ENCODE results near the gene NDUFAB1.
A peak's percentile ranks its signal among the peaks of the same experiment; 100 is the strongest.
"Not testable (repeated sequence)": the region's sequence is repeated elsewhere in the genome, so short reads cannot be mapped to it uniquely, and the experiment has no call there.

NDUFAB1 gene

GRCh38 chr16:23583271-23583670, 12.8 kb downstream of the NDUFAB1 start:
- DNase-seq: not testable (repeated sequence)

- DNase-seq: no peak
Observed at GRCh38 chr16:23581764-23582163, 14.4 kb downstream of the NDUFAB1 start.

DNA sequence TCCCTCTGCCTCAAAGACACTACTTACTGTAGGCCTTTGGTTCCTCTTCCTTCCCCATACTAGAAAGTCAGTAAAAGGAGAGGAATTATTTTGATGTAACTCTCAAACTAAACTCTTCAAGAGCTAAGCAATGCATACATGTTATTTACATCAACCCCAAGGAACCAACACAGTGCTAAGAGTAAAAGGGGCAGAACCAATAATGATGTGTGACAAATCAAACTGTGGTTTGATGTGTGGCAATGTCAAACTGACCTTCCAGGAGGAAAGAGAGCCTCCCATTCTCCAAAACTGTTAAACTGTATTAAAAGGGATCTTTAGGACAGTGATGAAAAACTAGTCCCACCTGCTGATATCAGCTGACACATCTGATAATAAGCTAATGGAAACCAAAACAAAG, 15.7 kb downstream of the NDUFAB1 start:
- no peak for DNase-seq

GRCh38 chr16:23579371-23579770, 16.7 kb downstream of the NDUFAB1 start:
- no peak for DNase-seq

GRCh38 chr16:23578101-23578830, 17.9 kb downstream of the NDUFAB1 start:
- DNase-seq: no peak

DNA sequence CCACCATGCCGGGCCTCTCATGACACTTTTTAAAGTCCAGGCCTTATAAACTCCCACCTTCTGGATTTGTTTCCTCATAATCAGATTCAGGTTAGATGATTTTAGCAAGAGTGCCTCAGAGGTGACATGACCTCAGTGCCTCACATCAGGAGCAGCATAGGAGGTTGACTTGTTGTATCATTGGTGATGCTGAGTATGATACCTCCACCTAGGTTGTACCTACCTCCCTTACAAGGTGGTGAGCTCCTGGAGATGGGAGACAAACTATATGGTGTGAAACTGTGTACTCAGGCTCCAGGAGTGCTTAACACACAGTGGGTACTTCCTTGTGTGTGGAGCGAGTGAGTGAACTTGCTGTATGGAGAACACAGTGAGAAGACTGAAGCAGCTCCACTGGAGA, 18.6 kb downstream of the NDUFAB1 start:
- DNase-seq: no peak

GRCh38 chr16:23575834-23576233, 20.3 kb downstream of the NDUFAB1 start:
- no peak for DNase-seq

DNA sequence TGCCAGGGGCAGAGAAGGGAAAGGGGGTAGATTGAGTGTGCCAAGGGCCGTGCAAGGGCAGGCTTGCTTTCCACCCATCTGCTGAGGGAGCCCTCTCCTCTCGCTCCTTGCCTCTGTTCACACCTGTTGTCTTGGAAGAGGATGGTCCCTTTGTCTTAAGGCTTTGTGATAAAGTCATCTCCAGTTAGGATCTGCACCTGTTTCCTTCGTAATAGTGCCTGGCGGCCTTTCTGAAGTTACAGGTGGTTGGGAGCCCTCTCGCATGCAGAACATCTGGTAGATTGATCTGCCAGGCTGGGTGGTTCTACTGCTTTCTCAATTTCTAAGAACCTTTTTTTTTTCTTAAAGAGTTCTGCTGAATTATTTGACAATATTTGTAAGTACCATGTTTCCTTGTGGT, 22.3 kb downstream of the NDUFAB1 start:
- DNase-seq: no peak

DNA sequence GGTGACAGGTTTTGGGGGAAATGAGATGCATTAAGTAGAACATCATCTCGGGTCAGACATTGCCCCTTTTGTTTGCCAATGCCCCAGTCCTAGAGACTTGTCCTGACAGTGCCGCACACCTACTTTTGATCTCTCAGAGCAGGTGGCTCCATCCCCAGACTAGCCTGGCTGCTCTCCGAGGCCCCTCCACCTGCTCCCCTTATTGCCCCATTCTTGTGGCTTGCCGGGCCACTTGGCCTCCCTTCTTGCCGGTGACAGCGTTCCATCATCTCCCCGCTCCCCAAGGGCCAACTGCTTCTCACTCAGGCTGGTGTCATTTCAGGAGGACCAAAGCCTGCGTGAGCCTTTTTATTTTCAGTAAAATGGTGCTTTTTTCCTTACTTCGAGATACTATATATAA, 23.7 kb downstream of the NDUFAB1 start:
- DNase-seq: no peak

DNA sequence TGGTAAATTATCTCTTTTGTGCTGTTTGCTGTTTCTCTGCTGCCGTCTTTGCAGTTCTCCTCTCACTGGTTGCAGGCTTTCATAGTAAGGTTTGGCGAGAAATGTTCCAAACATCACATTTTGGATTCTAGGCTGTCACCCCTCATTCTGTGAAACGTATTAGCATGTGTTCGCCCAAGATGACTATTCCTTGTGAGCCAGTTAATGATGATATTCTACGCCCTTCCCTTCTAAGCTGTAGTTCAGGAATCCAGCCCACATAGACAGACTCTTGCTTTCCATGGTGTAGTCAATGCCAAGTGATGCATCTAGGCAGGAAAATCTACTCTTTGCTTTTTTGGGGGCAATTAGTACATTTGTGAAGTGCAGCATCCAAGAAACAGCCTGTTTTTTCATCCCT, 24.2 kb downstream of the NDUFAB1 start:
- no peak for DNase-seq

- DNase-seq: no peak
Observed at GRCh38 chr16:23570992-23571632, 25.0 kb downstream of the NDUFAB1 start.

DNA sequence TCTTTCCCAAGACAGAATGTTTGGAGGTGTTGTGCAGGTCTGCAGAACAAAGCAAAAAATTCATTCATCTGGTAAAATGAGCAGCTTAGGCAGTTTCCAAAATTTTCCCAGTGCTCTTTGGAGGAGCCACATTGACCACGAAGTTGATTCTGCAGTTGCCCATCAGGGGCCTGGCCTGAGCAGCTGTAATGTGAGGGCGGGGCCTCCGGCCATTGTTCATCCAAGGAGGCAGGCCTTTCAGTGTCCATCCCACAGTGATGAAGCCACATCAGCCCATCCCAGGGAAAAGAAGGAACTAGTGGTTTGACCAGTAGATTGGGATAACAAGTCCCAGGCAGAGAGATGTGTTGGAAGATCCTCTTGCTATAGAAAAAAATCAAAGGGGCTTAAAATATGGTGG, 28.5 kb downstream of the NDUFAB1 start:
- DNase-seq: no peak

GRCh38 chr16:23566724-23567123, 29.4 kb downstream of the NDUFAB1 start:
- no peak for DNase-seq

DNA sequence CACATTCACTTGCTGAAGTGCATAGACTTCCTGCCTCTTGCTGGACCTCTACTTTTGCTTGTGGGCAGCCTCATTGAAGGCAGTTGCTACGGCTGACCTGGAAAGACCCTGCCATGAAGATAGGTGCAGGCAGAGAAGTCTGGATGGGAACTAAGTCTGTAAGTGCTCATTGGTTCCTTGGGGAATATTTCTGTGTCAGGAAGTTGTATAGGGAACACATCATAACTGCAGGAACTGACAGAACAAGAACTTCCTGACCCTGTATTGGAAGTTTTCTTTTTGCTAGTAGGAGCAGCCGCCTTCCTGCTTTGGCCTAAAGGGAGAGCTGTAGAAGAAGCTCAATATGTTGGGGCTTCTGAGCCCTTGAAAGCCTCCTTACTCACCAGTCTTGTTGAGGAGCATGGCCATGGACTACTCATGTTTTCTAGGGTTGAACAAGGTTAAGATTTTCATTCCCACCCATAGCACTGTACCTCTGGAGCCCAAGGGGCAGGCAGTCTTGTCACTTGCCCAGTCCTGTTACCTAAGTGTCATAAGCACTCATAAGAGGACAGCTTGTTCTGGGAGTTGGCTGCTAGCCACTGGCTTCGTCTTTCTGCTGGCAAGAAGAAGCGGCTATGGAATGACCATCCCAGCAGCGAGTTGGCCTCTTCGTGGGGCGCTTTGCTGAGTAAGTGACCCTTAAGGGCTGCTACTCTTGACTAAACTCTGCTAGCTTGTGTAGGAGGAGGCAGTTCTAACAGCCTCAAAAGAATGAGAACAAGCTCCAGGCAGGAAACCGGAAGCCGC, 31.3 kb downstream of the NDUFAB1 start:
- no peak for DNase-seq

- DNase-seq: no peak
Observed at GRCh38 chr16:23563186-23563585, 32.9 kb downstream of the NDUFAB1 start.

- no peak for DNase-seq
Observed at GRCh38 chr16:23562505-23562904, 33.6 kb downstream of the NDUFAB1 start.

DNA sequence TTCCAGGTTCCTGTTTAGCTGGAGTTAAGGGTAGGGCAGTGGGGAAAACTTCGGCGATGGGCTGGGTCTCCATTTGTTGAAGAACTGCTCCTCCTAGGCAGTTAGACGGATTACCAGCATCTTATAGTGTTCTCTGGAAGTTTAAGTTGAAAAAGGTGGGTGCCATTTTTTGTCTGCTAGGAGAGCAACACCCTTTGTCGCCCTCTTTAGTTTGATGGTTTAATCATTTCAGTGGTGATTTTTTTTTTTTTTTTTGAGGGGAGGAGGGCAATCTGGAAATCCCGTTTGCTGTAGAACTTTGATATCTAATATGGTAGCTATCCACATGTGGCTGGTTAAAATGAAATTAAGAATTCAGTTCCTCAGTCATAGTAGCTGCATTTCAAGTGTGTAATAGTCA, 34.5 kb downstream of the NDUFAB1 start:
- no peak for DNase-seq

GRCh38 chr16:23557779-23558702, 38.1 kb downstream of the NDUFAB1 start:
- no peak for DNase-seq

- DNase-seq: peak; percentile 95
Observed at GRCh38 chr16:23556881-23557778, 39.0 kb downstream of the NDUFAB1 start, which contains the start of the genes EARS2 and UBFD1. EARS2 (minus strand) TSS chr16:23557350; CDS start chr16:23557343, 7 bp downstream. UBFD1 (plus strand) TSS chr16:23557727; CDS start chr16:23557743, 16 bp downstream.

- DNase-seq: no peak
Observed at GRCh38 chr16:23554536-23554935, 41.6 kb downstream of the NDUFAB1 start.

DNA sequence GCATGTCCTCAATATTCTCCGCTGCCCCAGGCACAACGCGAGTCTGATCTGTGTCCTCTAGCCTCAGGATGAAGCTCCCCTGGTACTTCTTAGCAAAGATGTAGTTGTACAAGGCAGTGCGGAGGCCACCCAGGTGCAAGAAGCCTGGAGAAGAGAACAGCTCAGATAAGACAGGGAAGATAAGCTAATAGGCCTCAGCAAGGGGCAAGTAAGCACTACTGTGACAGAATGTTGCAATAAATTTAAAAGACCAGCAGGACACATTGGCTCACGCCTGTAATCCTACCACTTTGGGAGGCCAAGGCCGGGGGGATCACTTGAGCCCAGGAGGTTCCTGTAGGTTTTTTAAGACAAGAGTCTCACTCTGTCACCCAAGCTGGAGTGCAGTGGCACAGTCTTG, 44.0 kb downstream of the NDUFAB1 start:
- no peak for DNase-seq

DNA sequence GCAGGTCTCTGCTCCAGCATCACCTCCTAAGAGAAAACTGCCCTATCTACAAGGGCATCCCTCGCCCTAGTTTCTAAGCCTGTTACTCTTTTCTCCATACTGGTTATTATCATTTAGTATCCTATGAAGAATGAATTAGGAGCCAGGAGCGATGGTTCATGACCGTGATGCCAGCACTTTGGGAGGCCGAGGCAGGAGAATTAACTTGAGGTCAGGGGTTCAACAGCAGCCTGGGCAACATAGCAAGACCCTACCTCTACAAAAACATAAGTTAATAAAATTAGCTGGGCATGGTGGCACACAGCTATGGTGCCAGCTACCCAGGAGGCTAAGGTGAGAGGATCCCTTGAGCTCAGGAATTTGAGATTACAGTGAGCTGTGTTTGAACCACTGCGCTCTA, 46.2 kb downstream of the NDUFAB1 start:
- DNase-seq: no peak

All from kidney glomerular epithelial cell (primary cell).